Activated CD4-positive, CD25-positive, alpha-beta regulatory T cell treated with anti-CD3 and anti-CD28 coated beads, Interleukin-2, amount 50 U/mL, for 16 hours (primary cell): ENCODE results near the gene GUF1.

Experiments
- DNase-seq: peaks from one replicate; pipeline ENCODE4 v3.0.0-alpha.2; 2020; ENCODE audit warnings: low read depth, low spot score

Gene GUF1, protein sequence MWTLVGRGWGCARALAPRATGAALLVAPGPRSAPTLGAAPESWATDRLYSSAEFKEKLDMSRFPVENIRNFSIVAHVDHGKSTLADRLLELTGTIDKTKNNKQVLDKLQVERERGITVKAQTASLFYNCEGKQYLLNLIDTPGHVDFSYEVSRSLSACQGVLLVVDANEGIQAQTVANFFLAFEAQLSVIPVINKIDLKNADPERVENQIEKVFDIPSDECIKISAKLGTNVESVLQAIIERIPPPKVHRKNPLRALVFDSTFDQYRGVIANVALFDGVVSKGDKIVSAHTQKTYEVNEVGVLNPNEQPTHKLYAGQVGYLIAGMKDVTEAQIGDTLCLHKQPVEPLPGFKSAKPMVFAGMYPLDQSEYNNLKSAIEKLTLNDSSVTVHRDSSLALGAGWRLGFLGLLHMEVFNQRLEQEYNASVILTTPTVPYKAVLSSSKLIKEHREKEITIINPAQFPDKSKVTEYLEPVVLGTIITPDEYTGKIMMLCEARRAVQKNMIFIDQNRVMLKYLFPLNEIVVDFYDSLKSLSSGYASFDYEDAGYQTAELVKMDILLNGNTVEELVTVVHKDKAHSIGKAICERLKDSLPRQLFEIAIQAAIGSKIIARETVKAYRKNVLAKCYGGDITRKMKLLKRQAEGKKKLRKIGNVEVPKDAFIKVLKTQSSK

DNA sequence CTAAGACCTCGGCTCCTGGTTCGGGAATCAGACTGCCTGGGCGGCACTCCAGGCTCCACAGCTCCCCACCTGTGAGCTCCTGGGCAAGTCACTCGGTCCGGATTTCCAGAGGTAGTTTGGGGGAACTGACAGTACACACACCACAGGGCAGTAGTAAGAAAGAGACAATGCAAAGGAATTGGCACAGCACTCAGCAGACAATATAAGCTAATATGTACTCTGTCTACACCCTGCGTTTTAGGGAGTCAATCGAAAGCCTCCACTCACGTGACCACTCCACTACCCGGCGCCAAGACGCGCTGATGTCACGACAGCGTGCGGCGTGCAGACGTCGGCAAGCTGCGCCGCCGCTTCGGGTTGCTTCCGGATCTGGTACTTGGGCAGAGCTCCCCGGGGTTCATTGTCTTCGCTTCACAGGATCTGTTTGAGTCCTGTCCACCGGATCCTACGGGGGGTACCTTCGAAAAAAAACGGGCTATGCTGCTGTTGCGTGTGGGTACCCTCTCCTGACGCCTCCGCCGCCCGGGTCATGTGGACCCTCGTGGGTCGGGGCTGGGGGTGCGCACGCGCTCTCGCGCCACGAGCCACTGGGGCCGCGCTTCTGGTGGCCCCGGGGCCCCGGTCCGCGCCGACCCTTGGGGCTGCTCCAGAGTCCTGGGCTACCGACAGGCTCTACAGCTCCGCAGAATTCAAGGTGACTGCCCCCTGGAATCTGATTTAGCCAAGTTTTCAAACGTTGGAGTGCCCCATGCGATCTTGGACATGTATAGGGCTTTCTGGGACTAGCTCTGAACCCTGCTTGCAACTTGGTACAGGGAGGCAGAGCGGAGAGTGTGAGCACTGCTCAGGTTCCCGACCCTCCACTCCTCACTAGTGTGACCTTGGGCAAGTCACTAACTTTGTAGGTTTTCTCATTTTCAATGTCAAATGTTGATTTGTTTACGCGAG, at the start of gene GUF1:
TSS of gene GUF1 (plus strand) at position 327 of the 948 bp plus-strand sequence. CDS start at position 530, 203 bp downstream.
- peak; percentile 78 for DNase-seq

DNA sequence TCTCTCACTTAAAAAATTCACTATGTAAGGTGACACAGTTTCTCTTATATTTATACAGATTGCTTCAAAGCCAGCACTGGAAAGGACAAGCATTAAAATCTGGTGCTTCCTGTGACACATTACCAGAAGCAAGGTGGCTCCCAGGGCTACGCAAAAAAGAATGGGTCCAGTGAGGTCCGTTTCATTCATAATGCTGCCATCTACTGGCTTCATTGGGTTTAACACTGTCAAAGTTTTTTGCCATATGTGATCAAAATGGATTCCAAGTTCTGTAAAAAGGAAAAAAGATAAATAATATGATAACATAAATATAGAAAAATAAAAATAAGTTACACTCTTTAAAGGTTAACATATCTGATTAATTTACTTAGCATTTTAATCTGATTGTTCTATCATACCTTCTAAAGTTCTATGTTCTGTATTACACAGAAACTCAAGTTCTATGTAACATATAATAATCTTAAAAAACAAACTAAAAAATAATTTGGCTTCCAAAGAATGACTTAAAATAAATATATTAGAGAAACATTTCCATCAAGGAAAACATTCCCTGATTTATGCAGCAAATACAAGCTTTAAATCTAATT, 48.8 kb upstream of the GUF1 start:
- DNase-seq = peak; percentile 4

DNA sequence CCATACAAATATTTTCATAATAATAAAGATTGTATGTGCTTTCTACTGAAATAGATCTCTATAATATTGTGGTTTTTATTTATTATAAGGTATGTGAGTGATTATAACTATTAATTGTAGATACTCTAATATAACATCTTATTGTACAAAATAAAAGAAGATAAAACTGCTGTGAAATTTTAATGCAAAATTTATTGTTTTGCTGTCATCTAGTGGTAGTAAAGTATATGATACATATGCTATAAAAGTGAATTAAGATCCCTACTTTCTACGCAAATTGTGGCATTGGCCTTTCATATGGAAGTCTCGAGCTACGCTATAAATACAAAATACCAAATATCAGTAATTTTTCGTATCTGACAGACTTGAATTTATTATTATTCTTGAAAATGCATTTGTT, 46.1 kb upstream of the GUF1 start:
- no peak for DNase-seq

GRCh38 chr4:44632733-44633132, 45.5 kb upstream of the GUF1 start:
- no peak for DNase-seq

DNA sequence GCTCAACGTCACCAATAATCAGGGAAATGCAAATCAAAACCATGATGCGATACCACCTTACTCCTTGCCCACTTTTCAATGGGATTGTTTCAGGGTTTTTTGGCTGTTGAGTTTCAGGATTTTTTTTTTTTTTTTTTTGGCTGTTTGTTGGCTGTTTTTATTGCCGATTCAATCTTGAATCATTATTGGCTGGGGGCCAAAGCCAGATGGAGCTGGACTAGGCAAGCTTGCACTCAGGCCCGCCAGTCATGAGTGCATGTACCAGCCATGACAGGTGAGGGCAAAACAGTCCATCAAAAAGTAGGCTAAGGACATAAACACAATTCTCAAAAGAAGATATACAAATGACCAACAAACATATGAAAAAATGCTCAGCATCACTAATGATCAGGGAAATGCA, 40.1 kb upstream of the GUF1 start:
- DNase-seq = no peak

DNA sequence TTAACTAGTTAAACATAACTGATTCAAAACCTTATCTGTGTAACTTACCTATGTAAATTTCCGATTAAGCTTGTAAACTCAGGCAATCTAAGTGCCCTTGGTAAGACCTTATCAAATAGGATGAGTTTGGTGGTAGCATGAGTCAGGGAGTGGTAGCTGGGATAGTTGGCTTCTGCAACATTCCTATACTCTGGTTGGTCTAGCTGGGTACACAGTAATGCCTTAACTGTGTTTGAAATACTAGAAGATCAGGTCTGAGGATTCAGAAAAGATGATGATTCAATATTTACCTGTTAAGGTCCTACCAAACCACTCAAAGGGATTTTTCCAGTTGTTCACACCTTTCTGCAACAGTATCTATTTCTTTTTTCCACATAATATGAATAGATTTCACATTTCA, 32.1 kb upstream of the GUF1 start:
- no peak for DNase-seq

DNA sequence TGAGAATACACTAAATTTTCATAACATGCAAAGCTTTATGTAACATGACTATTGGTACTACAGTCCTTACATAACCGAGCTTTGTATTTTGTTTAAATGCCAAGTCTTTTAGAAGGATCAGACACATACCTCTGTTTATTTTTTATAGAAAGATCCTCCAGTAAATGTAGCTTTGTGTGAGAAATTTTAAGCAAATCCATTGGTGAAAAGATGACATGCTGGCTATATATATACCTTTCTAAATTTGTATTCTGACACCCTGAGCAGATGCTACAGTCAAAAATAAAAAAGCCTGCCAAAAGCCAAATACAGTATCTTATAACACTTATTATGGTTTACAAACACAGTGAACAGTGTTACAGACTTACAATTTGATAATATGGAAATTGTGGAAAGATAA, 26.8 kb upstream of the GUF1 start, which contains the start of gene YIPF7:
TSS of gene YIPF7 (minus strand) at position 201 of the 400 bp plus-strand sequence. CDS start 1,525 bp downstream, outside the sequence.
- DNase-seq = no peak

DNA sequence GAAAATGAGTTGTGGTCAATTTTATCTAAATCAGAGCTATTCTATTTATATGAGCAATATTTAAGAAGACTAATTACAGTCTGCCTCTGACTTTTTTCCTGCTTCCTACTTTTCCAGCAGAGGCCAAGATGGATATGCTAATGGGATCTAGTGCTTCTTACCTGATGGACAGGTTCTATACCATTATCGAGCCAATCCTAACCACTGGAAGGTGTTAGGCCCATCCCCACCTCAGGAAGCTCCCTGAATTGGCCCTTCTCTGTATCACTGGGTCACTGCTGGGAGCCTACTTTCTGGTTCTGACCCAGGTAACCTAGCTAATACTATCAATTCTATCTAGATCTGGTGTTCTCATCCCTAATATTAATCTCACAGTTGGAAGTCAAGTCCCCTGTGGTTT, 26.2 kb upstream of the GUF1 start:
- no peak for DNase-seq

- DNase-seq = no peak
Measured at GRCh38 chr4:44660396-44660795, 17.8 kb upstream of the GUF1 start.

DNA sequence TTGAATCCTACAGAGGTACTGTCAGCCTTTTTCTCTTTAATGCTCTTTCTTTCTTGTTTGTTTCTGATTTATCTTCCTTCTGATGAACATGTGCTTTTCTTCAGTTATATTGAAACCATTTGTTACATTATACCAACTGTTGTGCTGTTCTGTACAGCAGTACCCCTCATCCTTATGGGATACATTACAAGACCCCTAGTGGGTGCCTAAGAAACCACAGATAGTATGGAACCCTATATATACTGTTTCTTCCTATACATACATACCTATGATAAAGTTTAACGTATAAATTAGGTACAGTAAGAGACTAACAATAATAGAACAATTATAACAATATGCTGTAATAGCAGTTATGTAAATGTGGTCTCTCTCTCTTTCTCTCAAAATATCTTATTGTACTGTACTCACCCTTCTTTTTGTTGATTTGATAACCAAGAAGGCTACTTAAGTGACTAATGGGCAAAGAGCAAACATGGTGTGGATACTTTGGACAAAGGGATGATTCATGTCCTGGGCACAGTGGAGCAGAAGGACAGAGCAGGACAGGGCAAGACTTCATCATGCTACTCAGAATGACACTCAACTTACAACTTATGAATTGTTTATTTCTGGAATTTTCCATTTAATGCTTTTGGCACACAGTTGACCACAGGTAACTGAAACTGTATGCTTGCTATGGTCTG, 16.1 kb upstream of the GUF1 start:
- no peak for DNase-seq

DNA sequence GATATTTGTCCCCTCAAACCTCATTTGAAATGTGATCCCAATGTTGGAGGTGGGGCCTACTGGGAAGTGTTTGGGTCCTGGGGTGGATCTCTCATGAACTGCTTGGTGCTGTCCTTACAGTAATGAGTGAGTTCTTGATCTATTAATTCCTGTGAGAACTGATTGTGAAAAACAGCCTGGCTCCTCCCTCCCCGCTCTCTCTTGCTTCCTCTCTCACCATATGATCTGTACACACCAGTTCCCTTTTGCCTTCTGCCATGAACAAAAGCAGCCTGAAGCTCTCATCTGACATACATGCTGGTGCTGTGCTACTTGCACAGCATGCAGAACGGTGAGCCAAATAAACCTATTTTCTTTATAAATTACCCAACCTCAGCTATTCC, 15.6 kb upstream of the GUF1 start:
- no peak for DNase-seq

GRCh38 chr4:44663539-44664263, 14.5 kb upstream of the GUF1 start:
- DNase-seq = no peak

DNA sequence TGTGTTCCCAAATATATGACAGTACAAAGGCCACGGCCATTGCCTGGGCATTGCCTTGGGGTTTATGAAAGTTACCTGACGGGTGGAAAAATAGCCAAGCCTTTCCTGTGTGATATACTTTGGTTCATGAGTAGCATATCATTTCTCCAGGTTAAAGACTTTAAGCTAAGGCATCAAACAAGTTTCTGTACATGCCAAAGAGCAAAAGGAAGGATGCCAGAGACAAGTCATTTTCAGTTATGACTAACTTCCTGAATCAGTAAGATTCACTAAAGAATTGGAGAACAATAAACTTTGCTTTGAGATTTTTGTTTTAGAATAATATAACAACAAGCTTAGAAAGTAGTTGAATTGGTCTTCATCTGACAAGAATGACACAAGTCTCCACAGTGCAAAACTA, 9.7 kb upstream of the GUF1 start:
- DNase-seq = no peak

DNA sequence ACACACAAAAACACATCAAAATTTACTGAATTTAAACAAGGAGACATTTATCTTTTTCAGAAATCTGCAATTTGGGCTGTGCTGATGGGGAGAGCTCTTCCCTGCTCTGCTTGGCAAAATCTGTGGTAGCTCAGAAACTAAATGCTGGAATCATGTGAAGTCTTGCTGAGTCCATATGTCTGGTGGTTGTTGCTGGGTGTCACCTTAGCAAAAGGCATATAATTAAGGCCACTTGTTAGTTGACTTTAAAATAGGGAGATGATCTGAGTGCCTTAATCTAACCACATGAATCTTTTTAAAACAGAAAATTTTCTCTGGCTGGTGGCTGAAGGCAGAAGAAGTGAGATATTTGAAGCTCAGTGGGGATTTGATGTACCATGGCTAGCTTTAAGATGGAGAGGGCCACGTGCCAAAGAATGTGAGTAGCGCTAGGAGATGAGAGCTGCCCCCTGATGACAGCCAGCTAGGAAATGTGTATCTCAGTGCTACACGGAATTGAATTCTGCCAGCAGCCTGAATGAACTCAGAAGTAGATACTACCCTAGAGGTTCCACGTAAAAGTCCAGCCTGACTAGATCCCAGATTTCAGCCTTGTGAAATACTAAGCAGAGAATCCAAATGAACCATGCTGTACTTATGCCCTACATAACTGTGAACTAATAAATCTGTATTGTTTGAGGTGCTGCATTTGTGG, 7.6 kb upstream of the GUF1 start:
- no peak for DNase-seq

DNA sequence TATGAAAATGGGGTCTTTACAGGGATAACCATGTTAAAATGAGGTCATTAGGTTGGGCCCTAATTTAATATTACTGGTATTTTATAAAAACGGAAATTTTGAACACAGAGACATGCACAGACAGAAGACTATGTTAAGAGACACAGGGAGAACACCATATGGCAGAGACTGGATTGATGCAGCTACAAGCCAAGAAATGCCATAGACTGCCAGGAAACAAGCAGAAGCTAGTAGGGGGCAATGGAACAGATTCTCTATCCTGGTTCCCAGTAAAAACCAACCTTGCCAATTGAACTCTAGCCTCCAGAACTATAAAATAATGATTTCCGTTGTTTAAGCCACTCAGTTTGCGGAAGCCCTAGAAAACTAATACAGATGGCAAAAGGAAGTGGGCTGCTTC, 6.6 kb upstream of the GUF1 start:
- no peak for DNase-seq

DNA sequence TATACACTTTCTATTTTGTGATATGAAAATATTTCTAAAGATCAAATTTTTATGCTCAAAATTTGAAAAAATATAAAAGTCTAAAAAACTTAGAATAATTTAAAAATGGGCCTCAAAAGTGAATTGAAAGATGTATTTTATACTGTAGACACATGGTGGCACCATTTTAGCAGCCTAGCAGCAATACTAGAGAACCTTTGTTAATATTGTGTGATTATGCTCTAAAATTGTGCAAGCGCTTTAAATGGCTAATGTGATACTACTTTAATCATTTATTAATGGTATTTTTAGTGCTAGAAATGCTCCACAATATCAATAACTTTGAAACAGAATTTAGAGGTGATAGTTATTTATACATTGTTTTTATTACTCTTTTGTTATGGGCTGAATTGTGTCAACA, 3.7 kb upstream of the GUF1 start:
- no peak for DNase-seq

DNA sequence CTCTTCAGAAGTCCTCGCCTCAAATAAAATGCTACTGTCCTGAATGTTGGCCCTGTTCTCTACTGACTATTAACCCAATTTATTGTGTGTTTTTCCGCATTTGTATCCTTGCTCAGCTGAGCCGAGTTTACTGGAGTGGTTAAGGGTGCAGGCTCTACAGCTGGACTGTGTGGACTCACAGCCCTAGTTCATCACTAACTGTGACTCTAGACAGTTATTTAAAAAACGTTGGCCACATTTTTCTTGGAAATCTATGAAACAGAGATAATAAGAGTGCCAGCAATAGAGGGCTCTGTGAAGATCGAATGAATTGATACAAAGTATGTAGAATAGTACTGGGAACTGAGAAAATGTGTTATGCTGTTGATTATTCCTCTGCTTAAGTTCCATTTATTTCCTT, 2.9 kb upstream of the GUF1 start:
- no peak for DNase-seq

DNA sequence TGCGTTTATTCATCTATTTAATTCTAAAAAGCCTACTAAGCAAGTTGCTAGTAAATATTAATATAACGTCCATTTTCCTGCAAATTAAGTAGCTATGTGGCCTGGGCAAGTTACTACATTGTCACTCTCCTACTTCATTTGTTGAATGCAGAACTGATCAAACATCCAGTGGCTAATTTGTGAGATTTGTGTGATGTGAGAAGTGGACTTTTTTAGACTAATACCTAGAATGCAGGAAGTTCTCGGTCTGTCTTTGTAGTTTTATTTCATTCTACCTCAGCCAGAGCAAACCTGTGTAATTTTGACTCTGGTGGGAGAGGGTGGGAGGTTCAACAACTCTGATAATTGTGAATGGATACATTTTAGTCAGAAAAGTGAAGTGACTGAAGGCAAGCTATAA, 840 bp downstream of the GUF1 start:
- DNase-seq = no peak

GRCh38 chr4:44684648-44685047, 6.4 kb downstream of the GUF1 start:
- DNase-seq = no peak

- DNase-seq = no peak
Measured at GRCh38 chr4:44700427-44700826, 22.2 kb downstream of the GUF1 start.
